NCI-H69 (cell line): ENCODE data around the gene AMIGO1.

Experiments used
- DNase-seq: peaks from one replicate; lab custom pipeline; 2025; lab: John Stamatoyannopoulos, UW

The AMIGO1 gene

DNA sequence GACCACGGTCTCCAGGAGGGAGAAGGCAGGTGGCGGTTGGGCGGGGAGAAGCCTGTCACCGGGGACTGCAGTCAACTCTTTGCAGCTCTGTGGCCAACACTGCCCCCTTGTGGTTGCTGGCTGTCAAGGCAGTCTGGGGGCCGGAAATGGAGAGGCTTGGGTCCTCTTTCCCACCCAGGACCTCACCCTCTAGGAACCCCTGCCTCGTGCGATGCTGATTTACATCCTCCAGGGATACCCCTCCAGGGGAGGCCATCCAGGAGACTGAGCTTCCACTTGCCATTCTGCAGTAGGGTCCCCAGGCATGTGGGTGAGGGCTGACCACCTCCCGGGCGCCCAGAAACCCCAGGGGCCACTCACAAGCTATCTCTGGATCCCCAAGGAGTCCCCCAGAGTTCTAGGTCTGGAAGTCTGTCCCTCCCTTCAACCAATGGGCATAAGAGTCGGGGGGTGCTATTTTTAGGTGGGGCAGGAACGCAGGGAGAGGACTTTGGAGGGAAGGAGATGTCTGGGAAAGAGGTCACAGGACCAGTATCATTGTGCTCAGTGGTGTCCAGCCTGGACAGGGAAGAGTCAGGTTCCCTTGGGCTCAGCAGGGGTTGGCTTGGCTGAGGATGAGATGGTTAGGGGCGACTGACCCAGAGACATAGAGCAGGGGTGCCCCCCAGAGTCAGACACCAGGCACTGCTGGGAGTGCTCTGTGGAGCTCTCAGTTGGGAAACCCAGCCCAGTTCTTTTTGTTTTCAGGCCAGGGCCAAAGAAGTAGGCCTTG, 23.0 kb upstream of the AMIGO1 start:
- peak; percentile 80 for DNase-seq

DNA sequence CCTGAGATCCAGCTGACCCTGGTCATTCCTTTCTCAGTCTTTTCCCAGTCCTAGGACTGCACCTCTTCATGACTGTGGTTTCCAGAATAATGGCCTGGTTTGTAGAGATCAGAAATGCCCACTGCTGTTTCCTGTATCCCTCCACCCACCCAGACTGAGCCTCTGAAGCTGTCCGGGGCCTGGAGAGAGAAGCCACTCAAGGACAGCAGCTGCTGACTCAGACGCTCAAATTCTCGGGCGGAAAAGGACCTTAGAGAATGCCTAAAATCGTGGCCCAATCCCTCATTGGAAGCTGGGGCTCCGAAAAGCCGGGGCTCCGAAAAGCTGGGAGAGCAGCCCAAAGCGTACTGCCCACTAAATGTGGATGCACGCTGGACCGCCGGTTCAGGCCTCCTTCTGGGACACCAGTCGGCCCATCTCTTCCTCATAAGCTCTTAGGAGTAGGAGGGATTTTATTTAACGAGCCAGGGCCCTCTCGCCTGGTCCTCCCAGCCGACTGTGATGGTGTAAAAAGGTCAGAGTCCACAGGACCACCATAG, 22.4 kb upstream of the AMIGO1 start:
- DNase-seq = no peak

DNA sequence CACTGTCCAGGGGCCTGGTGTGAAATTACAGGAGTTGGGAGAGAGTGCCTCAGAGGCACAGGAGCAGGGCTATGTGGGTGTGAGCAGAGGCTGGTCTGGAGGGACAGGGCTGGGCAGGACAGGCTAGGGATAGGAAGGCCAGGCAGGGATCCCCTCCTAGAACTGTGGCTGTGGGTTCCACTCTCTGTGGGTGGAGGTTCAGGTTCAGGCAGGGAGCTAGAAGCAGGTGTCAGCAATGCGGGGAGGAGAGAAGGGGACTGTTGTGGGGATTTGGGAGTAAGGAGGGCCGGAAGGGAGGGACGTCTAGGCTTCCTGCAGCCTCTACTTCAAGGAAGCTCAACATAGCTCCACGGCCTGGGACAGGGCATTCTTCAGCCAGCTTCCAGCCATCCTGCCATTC, 21.9 kb upstream of the AMIGO1 start:
- DNase-seq = no peak

DNA sequence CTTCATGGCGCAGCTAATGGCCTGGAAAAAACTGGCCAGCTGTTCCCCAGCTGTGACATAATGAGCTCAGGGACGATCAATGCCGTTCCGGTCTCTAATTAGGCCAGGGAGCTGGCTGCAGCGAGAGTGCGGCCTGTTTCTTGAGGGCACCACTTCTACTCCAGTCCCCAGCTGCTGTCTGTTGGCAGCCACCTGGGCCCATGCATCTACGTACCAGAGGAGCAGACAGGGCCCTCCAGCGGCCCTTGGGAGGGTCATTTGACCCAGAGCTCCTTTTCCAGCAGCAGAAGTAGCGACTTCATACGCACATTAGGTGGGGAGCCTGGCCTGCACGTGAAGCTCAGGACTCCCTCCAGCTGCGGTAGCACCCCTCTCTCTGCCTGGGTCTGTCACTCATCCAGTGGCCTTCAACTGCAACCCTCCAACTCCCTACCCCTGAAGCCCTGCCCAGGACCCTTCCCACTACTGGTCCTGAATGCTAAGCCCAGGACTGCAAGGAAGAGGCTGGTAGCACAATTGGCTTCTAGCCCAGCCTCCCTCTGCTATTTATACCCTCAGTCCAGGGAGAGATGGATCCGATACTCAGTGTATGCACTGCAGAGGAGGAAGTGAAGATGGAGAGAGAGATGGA, 21.0 kb upstream of the AMIGO1 start:
- DNase-seq = peak; percentile 87

DNA sequence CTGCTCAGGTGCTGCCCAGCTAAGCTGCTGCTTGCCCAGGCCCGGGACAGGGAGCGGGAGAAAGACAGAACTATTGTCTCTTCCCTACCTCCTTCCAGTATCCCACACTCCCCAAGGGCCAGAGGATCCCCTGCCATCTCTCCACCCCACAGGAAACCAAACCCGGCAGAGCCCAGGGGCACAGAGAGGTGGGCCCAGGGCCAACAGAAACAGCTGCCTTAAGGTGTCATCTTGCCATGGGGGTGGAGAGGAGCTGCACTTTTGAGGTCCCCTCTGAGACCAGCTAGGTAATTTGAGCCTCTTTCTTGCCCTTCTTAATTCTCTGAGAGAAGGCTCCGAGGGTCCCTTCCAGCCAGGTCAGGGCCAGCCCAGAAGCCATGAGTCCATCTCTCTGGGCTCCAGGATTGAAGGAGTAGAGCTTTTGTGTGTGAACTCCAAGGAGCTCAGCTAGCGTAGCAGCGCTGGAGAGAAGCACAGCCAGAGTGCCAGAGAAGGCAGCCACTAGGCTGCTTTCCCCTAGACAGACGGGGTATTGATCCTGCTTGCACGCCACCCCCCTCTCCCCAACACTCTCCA, 20.4 kb upstream of the AMIGO1 start:
- peak; percentile 79 for DNase-seq

DNA sequence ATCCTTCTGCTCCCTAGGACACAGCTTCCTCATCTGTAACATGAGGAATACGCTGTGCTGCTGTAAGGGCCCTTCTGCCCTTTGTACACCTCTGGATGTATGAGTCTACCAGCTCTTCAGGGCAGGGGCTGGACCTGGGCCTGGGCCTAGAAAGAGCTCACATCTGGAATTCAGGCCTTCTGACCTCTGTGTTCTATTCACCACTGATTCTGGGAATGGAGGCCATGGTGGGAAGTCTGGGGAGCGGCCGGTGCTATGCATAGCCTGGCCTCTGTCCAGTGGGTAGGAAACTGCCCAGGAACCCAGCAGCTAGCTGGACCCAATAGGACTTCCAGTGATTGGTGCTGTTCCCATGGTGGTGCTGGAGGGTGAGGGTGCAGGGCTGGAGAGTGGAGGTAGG, 19.2 kb upstream of the AMIGO1 start:
- DNase-seq = no peak

DNA sequence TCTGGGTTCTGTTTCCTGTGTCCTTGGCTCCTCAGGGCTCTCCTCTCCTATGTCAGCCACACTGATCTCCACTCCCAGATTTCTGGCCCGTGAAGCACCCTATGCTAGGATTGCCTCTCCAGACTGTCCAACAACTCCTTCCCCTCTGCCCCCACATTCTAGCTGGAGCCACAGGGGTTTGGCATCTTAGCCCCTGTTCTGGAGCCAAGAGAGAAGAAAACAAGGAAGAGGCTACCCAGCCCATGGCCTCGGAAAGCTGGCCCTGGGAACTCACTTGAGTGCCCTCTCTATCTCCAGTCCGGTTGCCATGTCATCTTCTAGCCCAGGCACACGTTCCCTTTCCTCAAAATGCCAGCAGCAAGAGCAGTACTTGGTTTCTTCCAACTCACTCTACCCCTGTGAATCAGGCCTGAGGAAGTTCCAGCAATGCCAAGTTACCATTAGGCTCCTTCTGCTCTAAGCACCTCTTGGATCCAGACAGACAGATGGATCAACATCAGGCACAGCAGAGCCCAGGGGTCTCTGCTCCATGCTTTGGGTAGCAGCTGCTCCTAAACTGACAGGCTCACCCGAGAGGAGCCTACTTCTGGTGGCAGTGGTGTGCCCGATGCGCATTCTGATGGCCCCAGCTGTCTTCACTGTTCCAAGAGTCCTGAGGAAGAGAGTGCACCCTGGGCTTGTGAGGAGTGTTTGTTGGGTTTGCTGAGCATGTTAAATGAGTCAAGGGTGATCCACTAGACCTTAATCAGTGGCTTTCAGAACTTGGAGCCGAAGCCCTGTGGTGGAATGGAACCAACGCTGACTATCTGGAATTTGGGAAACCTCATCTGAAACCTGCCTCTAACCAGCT, 18.5 kb upstream of the AMIGO1 start:
- DNase-seq = no peak

DNA sequence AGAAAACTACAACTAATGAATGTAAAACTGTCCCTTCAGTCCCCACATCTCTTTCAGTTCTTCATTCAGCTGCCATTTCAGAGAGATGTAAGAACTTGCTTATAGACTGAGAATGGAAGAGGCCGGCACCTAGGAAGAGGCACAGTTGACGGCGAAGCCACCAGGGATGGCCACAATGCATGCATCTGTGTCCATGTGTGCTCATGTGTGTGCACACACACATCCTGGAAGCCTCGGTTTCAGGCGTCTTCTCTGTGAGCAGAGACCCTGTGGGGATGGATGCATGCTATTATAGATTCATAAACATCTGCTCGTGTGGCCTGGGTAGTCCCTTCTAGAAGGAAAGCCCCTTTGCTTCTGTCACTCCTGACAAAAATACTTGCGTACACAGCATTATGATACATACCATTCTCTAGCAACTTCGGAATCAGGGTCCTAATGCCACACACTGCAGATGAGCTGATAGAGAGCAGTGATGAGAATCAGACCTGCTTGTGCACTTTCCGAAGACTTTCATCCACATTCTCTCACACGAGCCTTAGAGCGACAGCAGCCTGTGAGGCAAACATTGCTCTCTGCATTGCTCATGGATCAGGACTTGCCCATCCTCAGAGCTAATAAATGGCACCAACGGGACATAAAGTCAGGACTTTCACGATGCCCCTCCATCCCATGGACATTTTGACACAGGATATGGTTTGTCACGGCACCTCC, 17.7 kb upstream of the AMIGO1 start:
- no peak for DNase-seq

DNA sequence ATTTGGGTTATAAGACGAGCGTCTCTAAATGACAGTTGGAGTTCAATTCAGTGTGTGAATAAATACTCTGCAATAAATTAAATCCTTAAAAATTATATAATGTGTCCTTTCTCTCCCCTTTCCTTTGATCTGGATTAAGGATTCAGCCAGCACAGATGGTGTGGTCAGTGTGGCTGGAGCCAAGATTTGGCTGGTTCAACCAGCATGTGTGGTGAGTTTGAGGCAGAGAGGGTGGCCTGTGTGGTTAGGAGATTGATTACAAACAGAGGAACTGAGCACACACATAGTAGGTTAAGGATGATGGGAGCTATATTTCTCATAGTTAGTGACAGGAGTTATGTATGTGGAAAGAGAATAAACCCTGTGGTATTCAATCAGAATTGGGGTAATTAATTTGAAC, 14.2 kb upstream of the AMIGO1 start:
- no peak for DNase-seq

DNA sequence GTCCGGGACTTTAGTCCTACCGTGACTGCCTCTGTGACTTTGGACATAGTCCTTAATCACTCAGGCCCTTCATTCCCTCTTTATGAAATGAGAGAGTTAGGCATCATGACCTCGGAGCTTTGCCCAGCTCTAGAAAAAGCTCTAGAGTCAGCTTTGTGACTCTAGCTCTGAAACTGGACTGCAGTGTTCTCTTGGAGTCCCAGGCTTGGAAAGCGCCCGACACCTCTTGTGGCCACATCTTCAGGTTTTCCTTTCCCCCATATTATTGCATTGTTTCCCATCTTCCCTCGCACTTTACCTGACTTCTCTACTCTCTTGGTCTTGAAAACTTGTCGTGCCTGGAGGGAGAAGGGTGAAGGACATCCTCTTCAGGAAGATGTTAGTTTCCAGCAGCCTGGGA, 12.5 kb upstream of the AMIGO1 start:
- DNase-seq = no peak

DNA sequence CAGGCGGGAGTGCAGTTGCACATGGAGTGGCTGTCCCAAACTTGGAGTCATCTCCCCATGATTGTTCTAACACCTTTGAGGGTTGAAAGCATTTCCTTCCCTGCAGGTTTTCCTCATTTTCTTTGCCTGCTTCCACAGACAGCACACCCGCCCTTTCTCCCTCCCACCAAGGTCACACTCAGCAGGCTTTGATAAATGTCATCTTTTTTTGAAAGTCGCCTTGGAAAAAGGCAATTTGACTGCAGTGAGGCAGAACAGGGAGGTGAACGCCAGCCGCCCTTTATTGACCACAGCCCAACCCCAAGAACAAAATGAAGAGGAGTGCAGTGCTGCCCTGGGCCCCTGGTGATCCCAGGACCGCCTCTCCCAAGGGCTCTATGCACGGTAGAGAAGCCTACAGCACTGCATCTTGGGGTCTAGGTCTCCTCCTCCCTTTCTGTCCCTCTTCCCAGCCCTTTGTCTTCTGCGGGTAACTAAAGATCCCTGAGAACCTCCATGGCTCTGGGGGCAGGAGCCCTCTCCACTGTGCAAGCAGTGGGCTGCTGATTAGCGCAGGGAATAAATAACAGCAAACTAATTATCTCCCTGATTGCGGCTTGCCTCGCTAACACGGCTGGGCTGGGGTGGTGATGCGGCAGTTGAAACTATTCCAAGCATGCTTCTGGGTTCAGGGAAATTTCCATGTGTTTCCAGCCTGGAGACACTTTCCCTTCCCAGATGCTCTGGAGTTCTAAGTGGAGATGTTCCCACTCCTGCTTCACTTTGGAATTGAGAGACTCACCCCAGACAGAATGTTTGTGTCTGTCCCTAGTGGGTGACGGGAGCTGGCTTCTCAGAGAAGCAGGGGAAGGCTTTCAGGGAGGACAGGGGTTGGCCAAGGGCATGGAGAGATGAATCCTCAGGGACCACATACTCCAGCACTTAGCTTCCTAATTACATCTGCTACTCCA, 11.8 kb upstream of the AMIGO1 start:
- DNase-seq = peak; percentile 28

DNA sequence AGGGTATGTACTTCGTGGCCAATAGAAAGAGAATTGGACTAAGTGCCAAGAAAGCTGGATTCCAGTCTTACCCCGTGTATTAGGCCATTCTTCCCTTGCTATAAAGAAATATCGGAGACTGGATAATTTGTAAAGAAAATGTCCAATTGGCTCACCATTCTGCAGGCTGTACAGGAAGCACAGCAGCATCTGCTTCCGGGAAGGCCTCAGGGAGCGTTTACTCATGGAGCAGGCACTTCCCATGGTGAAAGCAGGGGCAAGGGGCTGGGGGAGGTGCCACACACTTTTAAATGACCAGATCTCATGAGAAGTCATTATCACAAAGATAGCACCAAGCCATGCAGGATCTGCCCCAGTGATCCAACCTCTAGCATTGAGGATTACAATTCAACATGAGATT, 7.8 kb upstream of the AMIGO1 start:
- DNase-seq = peak; percentile 6

DNA sequence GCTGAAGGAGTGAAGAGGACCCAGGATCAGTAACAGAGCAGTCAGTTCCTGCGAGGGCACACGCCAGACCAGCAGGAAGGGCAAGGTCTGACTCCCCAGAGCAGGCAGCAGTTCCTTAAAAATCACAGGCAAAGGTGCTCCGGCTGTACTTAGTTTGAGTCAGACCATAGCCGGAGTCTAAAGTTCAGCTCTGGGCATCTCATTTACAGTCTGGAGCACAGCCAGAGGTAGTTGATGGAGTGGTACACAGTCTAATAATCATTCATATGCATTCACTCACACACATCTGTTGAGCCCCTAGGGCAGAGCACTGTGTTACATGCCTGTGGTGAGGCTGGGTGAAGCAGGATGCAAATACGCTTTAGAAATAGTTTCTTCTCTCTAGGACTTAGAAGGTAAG, 7.3 kb upstream of the AMIGO1 start:
- peak; percentile 85 for DNase-seq

DNA sequence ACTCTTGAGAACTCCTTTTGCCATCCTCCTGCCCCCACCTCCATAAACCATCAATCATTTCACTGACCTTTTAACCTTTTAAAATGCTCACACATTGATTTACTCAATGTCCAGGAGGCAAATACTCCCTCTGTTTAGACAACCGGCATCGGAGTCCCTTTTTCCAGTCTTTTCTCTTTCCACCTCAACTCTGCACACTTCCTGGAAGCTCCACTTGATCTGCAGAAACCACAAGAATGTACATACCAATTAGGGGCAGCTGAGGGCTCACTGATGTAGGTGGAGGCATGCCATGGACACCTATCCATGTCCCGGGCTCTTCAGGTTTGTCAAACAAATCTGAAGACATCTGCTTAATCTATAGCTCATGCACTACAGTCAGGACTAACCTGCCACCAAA, 5.3 kb upstream of the AMIGO1 start:
- no peak for DNase-seq

DNA sequence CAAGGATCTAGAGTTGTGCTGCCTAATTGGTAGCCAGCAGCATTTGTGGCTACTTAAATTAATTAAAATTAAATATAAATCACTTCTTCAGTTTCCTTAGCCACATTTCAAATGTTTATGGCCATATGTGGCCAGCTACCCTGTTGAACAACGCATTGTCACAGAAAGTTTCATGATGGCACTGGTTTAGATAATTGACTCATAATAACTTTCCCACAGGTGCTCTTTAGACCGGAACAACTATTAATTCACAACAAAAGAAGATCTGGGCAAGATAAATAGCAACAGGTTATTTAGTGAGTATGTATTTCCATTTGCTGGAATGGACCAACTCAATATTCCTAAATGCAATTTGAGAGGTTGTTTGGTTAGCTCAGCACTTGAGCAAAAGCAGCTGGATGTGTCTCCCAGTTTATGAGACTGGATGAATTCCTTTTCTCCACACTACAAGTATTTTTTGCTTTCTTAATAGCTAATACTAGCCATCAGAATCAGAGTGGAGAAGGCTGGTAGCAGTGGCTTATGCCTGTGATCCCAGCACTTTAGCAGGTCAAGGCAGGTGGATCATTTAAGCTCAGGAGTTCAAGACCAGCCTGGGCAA, 3.7 kb upstream of the AMIGO1 start:
- DNase-seq = peak; percentile 13

DNA sequence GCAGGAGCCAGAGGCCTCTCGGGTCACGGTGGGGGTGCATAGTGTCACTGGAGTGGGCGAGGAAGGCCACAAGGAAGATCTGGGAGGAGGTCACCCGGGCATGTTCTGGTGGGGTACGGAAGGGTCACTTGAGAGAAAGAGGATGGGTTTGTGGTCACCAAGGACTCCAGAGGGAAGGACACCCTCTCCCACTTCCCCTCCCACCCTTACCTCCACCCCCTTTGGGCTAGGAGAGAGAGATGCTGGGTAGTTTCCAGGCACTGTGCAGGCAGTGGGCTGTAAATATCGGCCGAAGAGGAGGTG, 703 bp downstream of the AMIGO1 start:
- no peak for DNase-seq

DNA sequence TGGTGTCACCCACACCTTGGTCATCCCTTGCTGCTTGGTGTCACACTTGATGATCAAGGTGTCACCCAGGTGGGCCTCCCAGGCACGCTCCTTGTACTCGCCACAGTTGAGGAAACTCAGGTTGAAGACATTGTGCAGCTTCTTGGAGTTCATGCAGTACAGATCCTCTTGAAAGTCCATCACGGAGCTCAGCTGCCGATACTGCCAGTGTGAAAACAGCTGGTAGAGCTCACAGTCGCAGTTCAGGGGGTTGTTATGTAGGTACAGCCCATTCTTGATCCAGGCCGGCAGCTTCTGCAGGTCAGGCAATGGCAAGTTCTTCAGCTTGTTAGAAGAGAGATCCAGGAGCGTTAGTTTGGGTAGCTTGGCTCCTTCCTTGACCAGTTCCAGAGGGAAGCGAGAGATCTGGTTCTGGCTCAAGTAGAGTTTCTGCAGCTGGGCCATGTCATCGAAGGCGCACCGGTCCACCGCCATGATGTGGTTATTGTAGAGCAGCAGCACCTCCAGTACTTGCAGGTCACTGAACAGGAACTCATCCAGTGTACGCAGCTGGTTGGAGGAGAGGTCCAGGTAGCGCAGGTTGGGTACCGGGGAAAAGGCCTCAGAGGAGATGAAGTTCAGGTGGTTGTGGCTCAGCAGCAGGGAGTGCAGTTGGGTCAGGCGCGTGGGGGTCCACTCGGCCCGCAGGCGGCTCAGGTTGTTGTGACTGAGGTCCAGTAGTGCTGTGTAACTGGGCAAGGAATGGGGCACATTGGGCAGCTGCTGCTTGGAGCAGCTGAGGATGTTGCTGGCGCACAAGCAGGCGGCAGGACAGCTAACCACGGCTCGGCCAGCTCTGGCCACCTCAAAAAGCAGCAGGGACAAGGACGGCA, 1.3 kb downstream of the AMIGO1 start:
- no peak for DNase-seq

DNA sequence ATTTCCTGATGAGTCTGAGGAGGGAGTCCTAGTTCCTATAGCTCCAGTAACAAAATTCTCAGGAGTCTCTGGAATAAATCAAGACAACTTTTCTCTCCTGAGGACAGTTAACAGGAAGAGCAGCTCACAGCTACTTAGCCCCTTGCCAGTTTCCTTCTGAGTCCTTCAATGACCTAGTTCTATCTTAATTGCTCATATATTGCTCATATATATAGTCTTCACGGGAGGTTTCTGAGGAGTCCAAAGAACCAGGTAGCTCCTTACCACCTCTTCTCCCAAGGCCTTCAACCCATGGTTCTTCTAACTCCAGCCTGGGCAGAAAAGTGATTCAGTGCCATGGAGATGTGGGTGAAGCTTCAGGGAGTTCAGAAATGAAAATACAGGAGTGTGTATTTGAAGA, 4.6 kb downstream of the AMIGO1 start:
- no peak for DNase-seq

DNA sequence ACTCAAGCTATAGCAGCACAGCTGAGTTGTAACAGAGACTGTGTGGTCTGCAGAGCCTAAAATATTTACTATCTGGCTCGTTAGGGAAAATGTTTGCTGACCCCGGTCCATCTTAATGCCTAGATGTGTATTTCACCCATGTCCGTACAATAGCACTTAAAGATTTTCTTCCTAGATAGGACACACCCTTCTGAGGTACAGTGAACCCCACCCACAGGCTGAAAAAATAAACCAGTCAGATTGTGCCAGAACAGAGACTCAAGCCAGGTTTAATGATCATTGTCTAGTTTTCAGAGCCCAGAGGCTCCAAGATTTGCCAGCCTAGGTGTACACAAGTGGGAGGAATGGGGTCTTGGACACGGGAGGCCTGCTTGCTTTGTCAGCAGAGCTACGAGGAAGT, 5.6 kb downstream of the AMIGO1 start:
- DNase-seq = no peak
